ENCODE data around the gene LRRC46. TPM values are rescaled to one million over a fixed set of nuclear protein-coding genes. Genes with fewer than 3 reads are reported as not detected.

LRRC46 gene
- polyA plus RNA-seq, 3 donors, result 0.12 to 0.65 (median 0.22) TPM

DNA sequence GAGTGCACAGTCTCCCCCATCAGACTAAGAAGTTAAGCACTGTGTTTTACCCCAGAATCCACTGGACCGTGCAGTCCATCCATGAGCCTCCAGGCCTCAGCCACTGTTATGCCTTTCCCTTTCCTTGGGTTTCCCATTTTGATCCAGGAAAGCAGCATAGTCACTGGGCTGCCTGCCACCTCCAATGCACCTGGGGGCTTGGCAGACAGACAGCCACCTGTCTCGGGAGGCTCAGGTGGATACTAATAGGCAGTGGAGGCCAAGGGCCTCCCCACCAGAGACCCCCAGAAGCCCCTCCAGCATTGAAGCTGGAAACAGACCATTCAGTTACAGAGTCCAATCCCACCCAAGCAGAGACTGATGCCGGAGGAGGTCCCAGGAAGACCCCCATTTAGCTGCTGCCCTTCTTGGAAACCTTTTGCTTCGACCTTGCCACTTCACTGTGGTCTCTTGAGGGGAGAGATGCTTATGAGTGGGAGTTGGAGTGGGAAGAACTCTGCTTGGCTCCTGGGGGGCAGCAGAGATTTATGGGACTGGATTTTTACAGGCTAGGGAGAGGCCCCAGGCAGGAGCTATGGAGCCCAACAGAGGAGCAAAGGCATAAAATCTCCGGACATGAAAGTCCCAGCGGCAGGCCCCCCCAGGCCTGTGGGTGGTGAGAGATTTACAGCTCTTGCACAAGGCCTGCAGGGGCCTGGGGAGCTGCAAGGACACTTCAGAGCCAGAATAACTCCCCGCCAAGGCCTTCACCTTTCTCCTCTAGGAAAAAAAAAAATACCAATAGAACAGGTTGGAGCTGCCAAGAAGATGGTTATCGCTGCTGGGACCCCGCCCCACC is 52.3 kb downstream of the LRRC46 start:
- Histone ChIP-seq H4K20me1 (ENCODE audit: insufficient read depth, low read length) (no peaks in the 10 kb centered on the region), H3K9me3 (replicated peaks in 1 of 2; ENCODE audit: control insufficient read depth in 1 of 2, insufficient read depth in 1 of 2, low read length in 2 of 2) (no peaks in the 10 kb centered on the region), H3K79me2 (ENCODE audit: insufficient read depth, low read length) (no peaks in the 10 kb centered on the region), H3K27ac (ENCODE audit: low read depth in 1 of 2, low read length in 2 of 2) (no peak overlapping the region), H2AFZ (ENCODE audit: insufficient read depth, low read depth, low read length, poor library complexity, severe bottlenecking) (no peak overlapping the region), H3K4me3 (replicated peaks in 1 of 3; ENCODE audit: low read depth in 2 of 3, low read length in 3 of 3) (no peak overlapping the region), H3K27me3 (ENCODE audit: control insufficient read depth in 2 of 2, insufficient read depth in 2 of 2, low read length in 2 of 2) (no peaks in the 10 kb centered on the region), H3K4me2 (replicated peaks; ENCODE audit: extremely low read depth, low read length, poor library complexity, severe bottlenecking) (no peak overlapping the region), H3K36me3 (replicated peaks in 1 of 2; ENCODE audit: control insufficient read depth in 1 of 2, insufficient read depth in 2 of 2, low read length in 2 of 2) (no peaks in the 10 kb centered on the region), H3K4me1 (ENCODE audit: control insufficient read depth in 1 of 2, insufficient read depth in 2 of 2, low read length in 2 of 2) (peaks cover 12 to 13% of the 10 kb centered on the region in 2 donors), H3K9ac (ENCODE audit: insufficient read depth, low read length, poor library complexity, severe bottlenecking) (no peak overlapping the region)
- Mint-ChIP-seq H3K27me3 (ENCODE audit: low read depth in 3 of 3) (peaks cover 7 to 19% (median 8%) of the 10 kb centered on the region in 3 donors), H3K27ac (no peak overlapping the region), H3K4me3 (no peak overlapping the region), H3K9me3 (no peaks in the 10 kb centered on the region), H3K4me1 (peaks cover 15% of the 10 kb centered on the region), H3K36me3 (no peaks in the 10 kb centered on the region)
- 93% methylated on average over 3 of the region's 9 CpGs for WGBS (ENCODE audit: insufficient coverage)
- intact Hi-C loops (cut with micrococcal nuclease), result no loop called here
- no peak for DNase-seq
- TF ChIP-seq, protein P1, sequence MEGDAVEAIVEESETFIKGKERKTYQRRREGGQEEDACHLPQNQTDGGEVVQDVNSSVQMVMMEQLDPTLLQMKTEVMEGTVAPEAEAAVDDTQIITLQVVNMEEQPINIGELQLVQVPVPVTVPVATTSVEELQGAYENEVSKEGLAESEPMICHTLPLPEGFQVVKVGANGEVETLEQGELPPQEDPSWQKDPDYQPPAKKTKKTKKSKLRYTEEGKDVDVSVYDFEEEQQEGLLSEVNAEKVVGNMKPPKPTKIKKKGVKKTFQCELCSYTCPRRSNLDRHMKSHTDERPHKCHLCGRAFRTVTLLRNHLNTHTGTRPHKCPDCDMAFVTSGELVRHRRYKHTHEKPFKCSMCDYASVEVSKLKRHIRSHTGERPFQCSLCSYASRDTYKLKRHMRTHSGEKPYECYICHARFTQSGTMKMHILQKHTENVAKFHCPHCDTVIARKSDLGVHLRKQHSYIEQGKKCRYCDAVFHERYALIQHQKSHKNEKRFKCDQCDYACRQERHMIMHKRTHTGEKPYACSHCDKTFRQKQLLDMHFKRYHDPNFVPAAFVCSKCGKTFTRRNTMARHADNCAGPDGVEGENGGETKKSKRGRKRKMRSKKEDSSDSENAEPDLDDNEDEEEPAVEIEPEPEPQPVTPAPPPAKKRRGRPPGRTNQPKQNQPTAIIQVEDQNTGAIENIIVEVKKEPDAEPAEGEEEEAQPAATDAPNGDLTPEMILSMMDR (IDR thresholded peaks at IDR 0.05), result no peak

DNA sequence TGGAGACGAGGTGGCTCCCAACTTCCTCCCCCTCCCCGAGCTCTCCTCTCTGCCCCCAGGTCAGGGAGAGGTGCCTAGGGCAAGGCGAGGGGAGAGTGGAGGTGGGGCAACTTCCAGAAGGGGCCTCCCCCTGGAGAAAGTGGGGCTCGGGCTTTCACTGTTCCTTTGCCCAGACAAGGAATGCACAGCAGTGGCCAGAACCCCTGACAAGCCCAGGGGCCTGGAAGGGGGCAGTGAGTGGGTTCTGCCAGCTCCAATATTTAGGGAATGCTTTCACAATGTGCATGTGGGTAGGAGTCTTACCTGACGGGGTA is 52.9 kb downstream of the LRRC46 start:
- Mint-ChIP-seq H3K4me3 (no peak overlapping the region), H3K27ac (no peak overlapping the region), H3K36me3 (no peaks in the 10 kb centered on the region), H3K4me1 (peaks cover 15% of the 10 kb centered on the region), H3K27me3 (ENCODE audit: low read depth in 3 of 3) (peaks cover 4 to 15% (median 7%) of the 10 kb centered on the region in 3 donors), H3K9me3 (no peaks in the 10 kb centered on the region)
- Histone ChIP-seq H2AFZ (ENCODE audit: insufficient read depth, low read depth, low read length, poor library complexity, severe bottlenecking) (no peak overlapping the region), H3K36me3 (replicated peaks in 1 of 2; ENCODE audit: control insufficient read depth in 1 of 2, insufficient read depth in 2 of 2, low read length in 2 of 2) (no peaks in the 10 kb centered on the region), H3K4me2 (replicated peaks; ENCODE audit: extremely low read depth, low read length, poor library complexity, severe bottlenecking) (no peak overlapping the region), H3K79me2 (ENCODE audit: insufficient read depth, low read length) (no peaks in the 10 kb centered on the region), H3K4me1 (ENCODE audit: control insufficient read depth in 1 of 2, insufficient read depth in 2 of 2, low read length in 2 of 2) (peaks cover 12 to 13% of the 10 kb centered on the region in 2 donors), H3K27ac (ENCODE audit: low read depth in 1 of 2, low read length in 2 of 2) (no peak overlapping the region), H3K9ac (ENCODE audit: insufficient read depth, low read length, poor library complexity, severe bottlenecking) (no peak overlapping the region), H4K20me1 (ENCODE audit: insufficient read depth, low read length) (no peaks in the 10 kb centered on the region), H3K9me3 (replicated peaks in 1 of 2; ENCODE audit: control insufficient read depth in 1 of 2, insufficient read depth in 1 of 2, low read length in 2 of 2) (no peaks in the 10 kb centered on the region), H3K4me3 (replicated peaks in 1 of 3; ENCODE audit: low read depth in 2 of 3, low read length in 3 of 3) (no peak overlapping the region), H3K27me3 (ENCODE audit: control insufficient read depth in 2 of 2, insufficient read depth in 2 of 2, low read length in 2 of 2) (no peaks in the 10 kb centered on the region)
- intact Hi-C loops (cut with micrococcal nuclease), result no loop called here
- 83% methylated on average over 2 of the region's 5 CpGs for WGBS (ENCODE audit: insufficient coverage)
- DNase-seq, result no peak
- TF ChIP-seq, protein P1 (IDR thresholded peaks at IDR 0.05), result no peak
